GM23338 (cell line): Measurements from ENCODE around the gene UBASH3A. TPM values are rescaled to one million over a fixed set of nuclear protein-coding genes. Genes with fewer than 3 reads are reported as not detected.

ENCODE experiments used
- ATAC-seq: fragments of 200-7000 bp; cut with Tn5 transposase; 3 replicates; pipeline ENCODE4 v1.9.1; 2020
- DNase-seq: peaks from one replicate; pipeline ENCODE4 v3.0.0-alpha.2; 2015; ENCODE audit warnings: low spot score
- H2AFZ ChIP-seq: fragments of 200-600 bp; sonication (generic); 2 replicates; pipeline ENCODE4 v1.8.0; 2016; ENCODE audit warnings: antibody characterized with exemption, mild to moderate bottlenecking, moderate library complexity
- H3F3A ChIP-seq: fragments of 200-600 bp; sonication (generic); replicated peaks from 2 replicates; pipeline ENCODE4 v1.8.0; 2017; ENCODE audit warnings: antibody characterized with exemption, mixed run types, low read depth
- H3K27ac ChIP-seq: fragments of 200-600 bp; sonication (generic); 2 replicates; pipeline ENCODE4 v1.6.1; 2016; ENCODE audit warnings: low read depth
- H3K27me3 ChIP-seq: fragments of 200-600 bp; sonication (generic); 2 replicates; pipeline ENCODE4 v1.8.0; 2016; ENCODE audit warnings: mild to moderate bottlenecking, mixed run types, moderate library complexity; ENCODE audit not compliant: insufficient read depth
- H3K36me3 ChIP-seq: fragments of 200-600 bp; sonication (generic); 2 replicates; pipeline ENCODE4 v1.8.0; 2016; ENCODE audit warnings: mild to moderate bottlenecking; ENCODE audit not compliant: insufficient read depth
- H3K4me1 ChIP-seq: fragments of 200-600 bp; sonication (generic); 2 replicates; pipeline ENCODE4 v1.8.0; 2016; ENCODE audit warnings: mild to moderate bottlenecking, moderate library complexity; ENCODE audit not compliant: insufficient read depth
- H3K4me2 ChIP-seq: fragments of 200-600 bp; sonication (generic); 2 replicates; pipeline ENCODE4 v1.7.1; 2017; ENCODE audit warnings: mixed run types
- H3K4me3 ChIP-seq: fragments of 200-600 bp; sonication (generic); 2 replicates; pipeline ENCODE4 v1.6.1; 2016; ENCODE audit warnings: mixed run types
- H3K79me2 ChIP-seq: fragments of 200-600 bp; sonication (generic); replicated peaks from 2 replicates; pipeline ENCODE4 v1.8.0; 2017; ENCODE audit warnings: mild to moderate bottlenecking; ENCODE audit not compliant: insufficient read depth
- H3K9me2 ChIP-seq: fragments of 200-600 bp; sonication (generic); 2 replicates; pipeline ENCODE4 v1.8.0; 2017; ENCODE audit not compliant: insufficient read depth
- H4K20me1 ChIP-seq: fragments of 200-600 bp; sonication (generic); replicated peaks from 2 replicates; pipeline ENCODE4 v1.8.0; 2017; ENCODE audit warnings: mild to moderate bottlenecking; ENCODE audit not compliant: insufficient read depth
- H3K27ac Mint-ChIP-seq: 2 replicates; pipeline ENCODE4 v1.8.0; 2020; ENCODE audit warnings: inconsistent platforms, mild to moderate bottlenecking, moderate library complexity, mixed read lengths
- H3K27me3 Mint-ChIP-seq: 3 replicates; pipeline ENCODE4 v1.8.0; 2022; ENCODE audit warnings: low read depth, mild to moderate bottlenecking, moderate library complexity, mixed read lengths, inconsistent platforms; ENCODE audit not compliant: insufficient read depth, poor library complexity
- H3K36me3 Mint-ChIP-seq: 3 replicates; pipeline ENCODE4 v1.8.0; 2021; ENCODE audit warnings: low read depth, mild to moderate bottlenecking, inconsistent platforms, moderate library complexity, mixed read lengths
- H3K4me1 Mint-ChIP-seq: 3 replicates; pipeline ENCODE4 v1.8.0; 2020; ENCODE audit warnings: mild to moderate bottlenecking, inconsistent platforms, mixed read lengths
- H3K4me3 Mint-ChIP-seq: 3 replicates; pipeline ENCODE4 v1.8.0; 2021; ENCODE audit warnings: moderate library complexity, mild to moderate bottlenecking, inconsistent platforms, mixed read lengths
- H3K9me3 Mint-ChIP-seq: 3 replicates; pipeline ENCODE4 v1.8.0; 2020; ENCODE audit warnings: moderate library complexity, mild to moderate bottlenecking, inconsistent platforms, mixed read lengths
- CREB1 ChIP-seq: fragments of 250-450 bp; sonication (Bioruptor Pico); IDR thresholded peaks from 2 replicates; pipeline ENCODE4 v1.5.0; 2020; ENCODE audit warnings: low read depth, mild to moderate bottlenecking, moderate library complexity
- EZH2phosphoT487 ChIP-seq: fragments of 200-600 bp; sonication (generic); IDR thresholded peaks from one replicate; pipeline ENCODE4 v1.8.1; 2018; ENCODE audit warnings: antibody characterized with exemption; ENCODE audit not compliant: unreplicated experiment
- JUNB ChIP-seq: IDR thresholded peaks from one replicate; pipeline ENCODE4 v1.6.1; 2016; ENCODE audit warnings: antibody characterized with exemption; ENCODE audit not compliant: unreplicated experiment
- POLR2AphosphoS5 ChIP-seq: IDR thresholded peaks from 2 replicates; pipeline ENCODE4 v1.6.1; 2016; ENCODE audit warnings: antibody characterized with exemption, low read depth
- STAT1 ChIP-seq: IDR thresholded peaks from one replicate; pipeline ENCODE4 v1.6.1; 2016; ENCODE audit warnings: antibody characterized with exemption; ENCODE audit not compliant: unreplicated experiment
- ZNF331 ChIP-seq: fragments of 250-450 bp; sonication (Bioruptor Pico); IDR thresholded peaks from 2 replicates; pipeline ENCODE4 v1.5.0; 2020; ENCODE audit warnings: low read depth, mild to moderate bottlenecking, moderate library complexity
- polyA plus RNA-seq: library from polyadenylated mRNA; unstranded; fragments of >200 nt; fragmentation: Nextera tagmentation; extraction: Ambion mirVana; gene quantifications from 2 replicates; pipeline ENCODE4 v1.2.1, GENCODE V29; 2016
- total RNA-seq: library from RNA; depleted of rRNA; stranded (reverse); fragments of >200 nt; shearing (Covaris generic); gene quantifications from 2 replicates; pipeline ENCODE4 v1.2.3, GENCODE V29; 2014
- TF ChIP-seq, protein P1 (sequence below), 2 experiments: fragments of 200-600 bp in 1 of 2; sonication (generic) in 1 of 2; conservative IDR thresholded peaks; 2 replicates each; pipeline versions ENCODE4 v1.5.1 to v1.6.1; 2016 to 2017; ENCODE audit warnings: antibody characterized with exemption in 2 of 2, low read depth in 2 of 2, mild to moderate bottlenecking in 2 of 2, moderate library complexity in 1 of 2
- TF ChIP-seq, protein P2 (sequence below): IDR thresholded peaks from one replicate; pipeline ENCODE4 v1.6.1; 2018; ENCODE audit warnings: antibody characterized with exemption; ENCODE audit not compliant: unreplicated experiment

Gene UBASH3A
- total and polyA plus RNA-seq, 2 experiments from 2014 or later: not detected

GRCh38 chr21:42388740-42389448 lies 14.8 kb upstream of the UBASH3A start:
- H3K27ac ChIP-seq: 0 out of 2 replicates have a peak overlapping the region, but pooled peaks have one; percentile 21
- peak; percentile 70 for ATAC-seq
- no peaks in the 10 kb centered on the region for H3K36me3 ChIP-seq
- H4K20me1 ChIP-seq: no peaks in the 10 kb centered on the region
- peaks cover 6% of the 10 kb centered on the region for H3K4me1 ChIP-seq
- Mint-ChIP-seq H3K9me3 (peaks cover 11% of the 10 kb centered on the region; the same call in 2 of the 3 replicates), H3K4me3 (0 out of 3 replicates have a peak overlapping the region, but pooled peaks have one; percentile 11), H3K36me3 (peaks cover 8% of the 10 kb centered on the region; the same call in 2 of the 3 replicates), H3K27ac (peak overlapping the region; percentile 86), H3K4me1 (peaks cover 35% of the 10 kb centered on the region), H3K27me3 (peaks cover 5% of the 10 kb centered on the region)
- no peaks in the 10 kb centered on the region for H3K79me2 ChIP-seq
- no peak overlapping the region for H3K4me3 ChIP-seq
- H3F3A ChIP-seq: peaks cover 5% of the 10 kb centered on the region; the same call in 1 of the 2 replicates
- no peaks in the 10 kb centered on the region for H3K9me2 ChIP-seq
- DNase-seq: peak; percentile 32
- H3K27me3 ChIP-seq: no peaks in the 10 kb centered on the region
- H3K4me2 ChIP-seq: peak overlapping the region; percentile 68; the same call in 1 of the 2 replicates
- H2AFZ ChIP-seq: peak overlapping the region; percentile 57; the same call in 1 of the 2 replicates
- TF ChIP-seq POLR2AphosphoS5: no peak
- no peak for TF ChIP-seq CREB1 (CRISPR knock-in tag)
- no peak for TF ChIP-seq JUNB
- TF ChIP-seq, protein P1, sequence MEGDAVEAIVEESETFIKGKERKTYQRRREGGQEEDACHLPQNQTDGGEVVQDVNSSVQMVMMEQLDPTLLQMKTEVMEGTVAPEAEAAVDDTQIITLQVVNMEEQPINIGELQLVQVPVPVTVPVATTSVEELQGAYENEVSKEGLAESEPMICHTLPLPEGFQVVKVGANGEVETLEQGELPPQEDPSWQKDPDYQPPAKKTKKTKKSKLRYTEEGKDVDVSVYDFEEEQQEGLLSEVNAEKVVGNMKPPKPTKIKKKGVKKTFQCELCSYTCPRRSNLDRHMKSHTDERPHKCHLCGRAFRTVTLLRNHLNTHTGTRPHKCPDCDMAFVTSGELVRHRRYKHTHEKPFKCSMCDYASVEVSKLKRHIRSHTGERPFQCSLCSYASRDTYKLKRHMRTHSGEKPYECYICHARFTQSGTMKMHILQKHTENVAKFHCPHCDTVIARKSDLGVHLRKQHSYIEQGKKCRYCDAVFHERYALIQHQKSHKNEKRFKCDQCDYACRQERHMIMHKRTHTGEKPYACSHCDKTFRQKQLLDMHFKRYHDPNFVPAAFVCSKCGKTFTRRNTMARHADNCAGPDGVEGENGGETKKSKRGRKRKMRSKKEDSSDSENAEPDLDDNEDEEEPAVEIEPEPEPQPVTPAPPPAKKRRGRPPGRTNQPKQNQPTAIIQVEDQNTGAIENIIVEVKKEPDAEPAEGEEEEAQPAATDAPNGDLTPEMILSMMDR (conservative IDR thresholded peaks at IDR 0.05; ENCODE audit: low read depth in 2 of 2): no peak
- TF ChIP-seq, protein P2, sequence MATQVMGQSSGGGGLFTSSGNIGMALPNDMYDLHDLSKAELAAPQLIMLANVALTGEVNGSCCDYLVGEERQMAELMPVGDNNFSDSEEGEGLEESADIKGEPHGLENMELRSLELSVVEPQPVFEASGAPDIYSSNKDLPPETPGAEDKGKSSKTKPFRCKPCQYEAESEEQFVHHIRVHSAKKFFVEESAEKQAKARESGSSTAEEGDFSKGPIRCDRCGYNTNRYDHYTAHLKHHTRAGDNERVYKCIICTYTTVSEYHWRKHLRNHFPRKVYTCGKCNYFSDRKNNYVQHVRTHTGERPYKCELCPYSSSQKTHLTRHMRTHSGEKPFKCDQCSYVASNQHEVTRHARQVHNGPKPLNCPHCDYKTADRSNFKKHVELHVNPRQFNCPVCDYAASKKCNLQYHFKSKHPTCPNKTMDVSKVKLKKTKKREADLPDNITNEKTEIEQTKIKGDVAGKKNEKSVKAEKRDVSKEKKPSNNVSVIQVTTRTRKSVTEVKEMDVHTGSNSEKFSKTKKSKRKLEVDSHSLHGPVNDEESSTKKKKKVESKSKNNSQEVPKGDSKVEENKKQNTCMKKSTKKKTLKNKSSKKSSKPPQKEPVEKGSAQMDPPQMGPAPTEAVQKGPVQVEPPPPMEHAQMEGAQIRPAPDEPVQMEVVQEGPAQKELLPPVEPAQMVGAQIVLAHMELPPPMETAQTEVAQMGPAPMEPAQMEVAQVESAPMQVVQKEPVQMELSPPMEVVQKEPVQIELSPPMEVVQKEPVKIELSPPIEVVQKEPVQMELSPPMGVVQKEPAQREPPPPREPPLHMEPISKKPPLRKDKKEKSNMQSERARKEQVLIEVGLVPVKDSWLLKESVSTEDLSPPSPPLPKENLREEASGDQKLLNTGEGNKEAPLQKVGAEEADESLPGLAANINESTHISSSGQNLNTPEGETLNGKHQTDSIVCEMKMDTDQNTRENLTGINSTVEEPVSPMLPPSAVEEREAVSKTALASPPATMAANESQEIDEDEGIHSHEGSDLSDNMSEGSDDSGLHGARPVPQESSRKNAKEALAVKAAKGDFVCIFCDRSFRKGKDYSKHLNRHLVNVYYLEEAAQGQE: no peak
- TF ChIP-seq ZNF331 (CRISPR knock-in tag): no peak
- no peak for TF ChIP-seq EZH2phosphoT487

DNA sequence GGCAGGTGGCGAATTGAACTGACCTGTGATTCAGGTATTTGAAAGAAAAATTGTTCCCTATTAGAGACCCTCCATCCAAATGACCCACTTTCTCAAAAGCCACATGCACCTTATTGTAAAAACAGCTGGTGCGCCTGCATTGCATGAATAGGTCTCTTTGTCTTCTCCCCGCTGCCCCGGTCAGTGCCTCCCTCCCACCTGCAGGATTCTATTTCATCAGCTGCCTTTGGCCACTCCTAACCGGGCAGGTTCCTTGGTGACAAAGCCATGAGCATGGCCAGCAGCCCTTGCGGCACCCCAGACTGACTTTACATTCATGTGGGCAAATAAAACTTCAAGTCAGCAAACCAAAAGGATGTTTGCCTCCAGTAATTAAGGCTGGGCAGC lies 14.3 kb upstream of the UBASH3A start:
- DNase-seq: peak; percentile 41
- TF ChIP-seq CREB1 (CRISPR knock-in tag) (no peak), JUNB (no peak), STAT1 (no peak), ZNF331 (CRISPR knock-in tag) (no peak)
- TF ChIP-seq, protein P1 (conservative IDR thresholded peaks at IDR 0.05; ENCODE audit: low read depth in 2 of 2): no peak

More for the DNA sequence above, 14.3 kb upstream of the UBASH3A start:
- H3K4me1 ChIP-seq: peaks cover 6% of the 10 kb centered on the region
- ATAC-seq: peak; percentile 83
- Mint-ChIP-seq H3K27ac (peak overlapping the region; percentile 86), H3K27me3 (peaks cover 5% of the 10 kb centered on the region), H3K9me3 (peaks cover 8% of the 10 kb centered on the region; the same call in 2 of the 3 replicates), H3K4me1 (peaks cover 35% of the 10 kb centered on the region), H3K36me3 (peaks cover 8% of the 10 kb centered on the region; the same call in 2 of the 3 replicates), H3K4me3 (0 out of 3 replicates have a peak overlapping the region, but pooled peaks have one; percentile 15)
- no peaks in the 10 kb centered on the region for H4K20me1 ChIP-seq
- no peaks in the 10 kb centered on the region for H3K36me3 ChIP-seq
- H3K27ac ChIP-seq: 0 out of 2 replicates have a peak overlapping the region, but pooled peaks have one; percentile 21
- H3K4me3 ChIP-seq: no peak overlapping the region
- no peaks in the 10 kb centered on the region for H3K79me2 ChIP-seq
- H3K27me3 ChIP-seq: no peaks in the 10 kb centered on the region
- peak overlapping the region; percentile 57; the same call in 1 of the 2 replicates for H2AFZ ChIP-seq
- H3K9me2 ChIP-seq: no peaks in the 10 kb centered on the region
- peaks cover 5% of the 10 kb centered on the region; the same call in 1 of the 2 replicates for H3F3A ChIP-seq
- H3K4me2 ChIP-seq: peak overlapping the region; percentile 68; the same call in 1 of the 2 replicates
